Measurements from ENCODE around the gene FGF14.

FGF14 gene

GRCh38 chr13:101967216-101967615 lies 434.6 kb downstream of the FGF14 start:
- ATAC-seq (ENCODE audit: low read depth) (no peak), DNase-seq (ENCODE audit: low spot score) (no peak)
- Histone ChIP-seq H3K27me3 (ENCODE audit: insufficient read depth, poor library complexity, severe bottlenecking) (peaks cover 4% of the 10 kb centered on the region), H3K9me3 (ENCODE audit: severe bottlenecking) (no peaks in the 10 kb centered on the region), H3K4me1 (ENCODE audit: insufficient read depth, poor library complexity, severe bottlenecking) (no peaks in the 10 kb centered on the region), H3K4me3 (ENCODE audit: severe bottlenecking) (no peak overlapping the region), H3K36me3 (ENCODE audit: low read depth) (no peaks in the 10 kb centered on the region), H3K27ac (ENCODE audit: poor library complexity, severe bottlenecking) (no peak overlapping the region)
- TF ChIP-seq, protein P1, sequence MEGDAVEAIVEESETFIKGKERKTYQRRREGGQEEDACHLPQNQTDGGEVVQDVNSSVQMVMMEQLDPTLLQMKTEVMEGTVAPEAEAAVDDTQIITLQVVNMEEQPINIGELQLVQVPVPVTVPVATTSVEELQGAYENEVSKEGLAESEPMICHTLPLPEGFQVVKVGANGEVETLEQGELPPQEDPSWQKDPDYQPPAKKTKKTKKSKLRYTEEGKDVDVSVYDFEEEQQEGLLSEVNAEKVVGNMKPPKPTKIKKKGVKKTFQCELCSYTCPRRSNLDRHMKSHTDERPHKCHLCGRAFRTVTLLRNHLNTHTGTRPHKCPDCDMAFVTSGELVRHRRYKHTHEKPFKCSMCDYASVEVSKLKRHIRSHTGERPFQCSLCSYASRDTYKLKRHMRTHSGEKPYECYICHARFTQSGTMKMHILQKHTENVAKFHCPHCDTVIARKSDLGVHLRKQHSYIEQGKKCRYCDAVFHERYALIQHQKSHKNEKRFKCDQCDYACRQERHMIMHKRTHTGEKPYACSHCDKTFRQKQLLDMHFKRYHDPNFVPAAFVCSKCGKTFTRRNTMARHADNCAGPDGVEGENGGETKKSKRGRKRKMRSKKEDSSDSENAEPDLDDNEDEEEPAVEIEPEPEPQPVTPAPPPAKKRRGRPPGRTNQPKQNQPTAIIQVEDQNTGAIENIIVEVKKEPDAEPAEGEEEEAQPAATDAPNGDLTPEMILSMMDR (IDR thresholded peaks at IDR 0.05; ENCODE audit: poor library complexity, severe bottlenecking), result no peak

DNA sequence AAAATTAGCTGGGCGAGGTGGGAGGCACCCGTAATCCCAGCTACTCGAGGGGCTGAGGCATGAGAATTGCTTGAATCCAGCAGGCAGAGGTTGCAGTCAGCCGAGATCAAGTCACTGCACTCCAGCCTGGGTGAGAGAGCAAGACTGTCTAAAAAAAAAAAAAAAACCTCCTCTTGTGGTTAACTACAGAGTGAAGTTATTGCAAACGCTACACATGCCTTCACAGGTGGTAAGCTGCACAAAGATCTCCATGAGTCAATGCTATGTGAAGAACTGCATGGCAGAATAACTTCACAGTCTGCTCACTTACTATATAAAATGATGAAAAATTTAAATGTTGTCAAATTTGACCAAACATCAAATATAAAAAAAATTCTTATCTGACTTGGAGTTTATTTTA lies 436.8 kb downstream of the FGF14 start:
- no peak for ATAC-seq (ENCODE audit: low read depth)
- no peak for DNase-seq (ENCODE audit: low spot score)
- H3K4me1 ChIP-seq (ENCODE audit: insufficient read depth, poor library complexity, severe bottlenecking), result no peaks in the 10 kb centered on the region

GRCh38 chr13:101959016-101959415 lies 442.8 kb downstream of the FGF14 start:
- TF ChIP-seq, protein P1 (IDR thresholded peaks at IDR 0.05; ENCODE audit: poor library complexity, severe bottlenecking), result no peak
- Histone ChIP-seq H3K27me3 (ENCODE audit: insufficient read depth, poor library complexity, severe bottlenecking) (peaks cover 4% of the 10 kb centered on the region), H3K27ac (ENCODE audit: poor library complexity, severe bottlenecking) (no peak overlapping the region), H3K4me1 (ENCODE audit: insufficient read depth, poor library complexity, severe bottlenecking) (no peaks in the 10 kb centered on the region), H3K4me3 (ENCODE audit: severe bottlenecking) (no peak overlapping the region), H3K36me3 (ENCODE audit: low read depth) (no peaks in the 10 kb centered on the region), H3K9me3 (ENCODE audit: severe bottlenecking) (no peaks in the 10 kb centered on the region)
- no peak for ATAC-seq (ENCODE audit: low read depth)
- DNase-seq (ENCODE audit: low spot score), result no peak

More for the DNA sequence above, 436.8 kb downstream of the FGF14 start:
- no peak overlapping the region for H3K4me3 ChIP-seq (ENCODE audit: severe bottlenecking)
- TF ChIP-seq, protein P1 (IDR thresholded peaks at IDR 0.05; ENCODE audit: poor library complexity, severe bottlenecking), result no peak
- no peaks in the 10 kb centered on the region for H3K9me3 ChIP-seq (ENCODE audit: severe bottlenecking)
- H3K36me3 ChIP-seq (ENCODE audit: low read depth), result no peaks in the 10 kb centered on the region
- H3K27me3 ChIP-seq (ENCODE audit: insufficient read depth, poor library complexity, severe bottlenecking), result peaks cover 4% of the 10 kb centered on the region
- no peak overlapping the region for H3K27ac ChIP-seq (ENCODE audit: poor library complexity, severe bottlenecking)

DNA sequence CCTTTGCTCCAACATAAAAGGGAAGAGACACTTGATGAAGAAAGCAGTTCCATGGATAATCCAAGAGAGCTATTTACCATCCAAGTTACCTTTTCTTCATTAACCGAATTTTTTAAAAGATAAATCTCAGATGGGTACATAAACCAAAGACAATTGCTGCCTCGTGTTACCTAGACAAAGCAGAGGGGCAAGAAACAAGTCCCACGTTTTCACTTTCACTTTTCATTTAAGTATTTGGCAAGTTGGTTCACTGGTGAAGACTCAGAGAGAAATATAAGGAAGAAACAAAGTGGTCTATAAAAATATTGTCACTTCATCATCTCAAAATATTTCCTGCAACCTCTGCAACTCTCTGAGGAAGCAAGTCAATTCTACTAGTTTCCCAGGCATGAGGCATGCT lies 446.1 kb downstream of the FGF14 start:
- DNase-seq (ENCODE audit: low spot score) (no peak), ATAC-seq (ENCODE audit: low read depth) (no peak)
- Histone ChIP-seq H3K4me3 (ENCODE audit: severe bottlenecking) (no peak overlapping the region), H3K27me3 (ENCODE audit: insufficient read depth, poor library complexity, severe bottlenecking) (no peaks in the 10 kb centered on the region), H3K27ac (ENCODE audit: poor library complexity, severe bottlenecking) (no peak overlapping the region), H3K4me1 (ENCODE audit: insufficient read depth, poor library complexity, severe bottlenecking) (no peaks in the 10 kb centered on the region), H3K36me3 (ENCODE audit: low read depth) (no peaks in the 10 kb centered on the region), H3K9me3 (ENCODE audit: severe bottlenecking) (no peaks in the 10 kb centered on the region)
- TF ChIP-seq, protein P1 (IDR thresholded peaks at IDR 0.05; ENCODE audit: poor library complexity, severe bottlenecking), result no peak

DNA sequence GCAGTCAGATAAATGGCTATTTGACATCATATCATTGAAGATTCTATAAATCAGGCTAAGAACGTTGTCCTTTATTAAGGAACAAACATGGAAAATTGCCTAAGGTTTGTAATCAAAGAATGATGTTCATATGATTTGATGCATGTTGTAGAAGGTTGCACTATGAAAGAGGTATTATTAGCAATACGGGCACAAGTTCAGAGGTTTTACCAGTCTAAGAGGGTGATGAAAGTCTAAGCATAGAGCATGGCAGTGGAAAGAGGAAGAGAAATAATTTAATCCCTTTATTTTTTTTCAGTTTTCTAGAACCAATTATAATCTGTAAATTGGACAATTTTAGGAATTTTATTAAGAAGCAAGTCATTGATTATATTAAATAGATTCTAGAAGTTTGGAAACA lies 450.7 kb downstream of the FGF14 start:
- H3K9me3 ChIP-seq (ENCODE audit: severe bottlenecking), result no peaks in the 10 kb centered on the region
- no peak overlapping the region for H3K27ac ChIP-seq (ENCODE audit: poor library complexity, severe bottlenecking)
- TF ChIP-seq, protein P1 (IDR thresholded peaks at IDR 0.05; ENCODE audit: poor library complexity, severe bottlenecking), result no peak
- H3K4me3 ChIP-seq (ENCODE audit: severe bottlenecking), result no peak overlapping the region
- DNase-seq (ENCODE audit: low spot score), result no peak
- no peak for ATAC-seq (ENCODE audit: low read depth)
- H3K36me3 ChIP-seq (ENCODE audit: low read depth), result no peaks in the 10 kb centered on the region
- H3K27me3 ChIP-seq (ENCODE audit: insufficient read depth, poor library complexity, severe bottlenecking), result no peaks in the 10 kb centered on the region
- H3K4me1 ChIP-seq (ENCODE audit: insufficient read depth, poor library complexity, severe bottlenecking), result no peaks in the 10 kb centered on the region
